A204.1 (cell line): ENCODE measurements around the gene KDM5A.
"Not testable (repeated sequence)": the region's sequence is repeated elsewhere in the genome, so short reads cannot be mapped to it uniquely, and the experiment has no call there.

Source experiments
- FAIRE-seq: peaks from 2 replicates; lab custom pipeline; 2012; peaks lifted over from hg19 to GRCh38; lab: Jason Lieb, UNC

Gene KDM5A

GRCh38 chr12:332581-333205, 56.4 kb downstream of the KDM5A start:
- FAIRE-seq: no peak

- no peak for FAIRE-seq
Measured at GRCh38 chr12:331287-331686, 57.8 kb downstream of the KDM5A start.

- FAIRE-seq: no peak
Measured at GRCh38 chr12:325906-326305, 63.2 kb downstream of the KDM5A start.

- FAIRE-seq: no peak
Measured at GRCh38 chr12:323507-323906, 65.6 kb downstream of the KDM5A start.

DNA sequence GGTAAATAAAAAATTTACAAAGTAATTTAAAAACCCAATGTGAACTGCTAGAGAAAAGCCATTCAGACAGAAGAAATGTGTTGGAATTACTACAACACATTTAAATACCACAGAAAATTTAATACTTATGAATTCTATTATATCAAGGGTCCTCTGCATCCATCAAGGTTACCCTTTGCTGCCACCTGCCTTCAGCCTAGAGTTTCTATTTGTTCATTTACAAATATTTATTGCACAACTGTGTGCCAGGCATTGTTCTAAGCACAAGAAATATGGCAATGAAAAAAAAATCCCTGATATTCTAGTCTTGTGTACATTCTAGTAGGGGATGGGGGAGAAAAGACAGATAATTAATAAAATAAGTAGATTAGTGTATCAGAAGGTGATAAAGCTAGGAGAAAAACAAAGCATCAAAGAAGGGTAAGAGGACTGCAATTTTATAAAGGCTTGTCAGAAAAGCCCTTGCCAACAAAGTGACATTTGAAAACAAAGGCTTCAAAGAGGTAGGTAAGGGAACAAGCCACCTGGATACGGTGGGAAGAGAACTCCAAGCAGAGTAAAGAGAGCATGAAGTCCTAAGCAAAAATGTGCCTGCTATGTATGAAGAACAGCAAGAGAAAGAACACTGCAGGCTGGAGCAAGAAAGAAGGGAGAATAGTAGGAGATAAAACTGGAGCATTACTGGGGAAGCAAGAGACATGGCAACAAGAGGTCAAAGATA, 67.4 kb downstream of the KDM5A start:
- peak; percentile 19 for FAIRE-seq

DNA sequence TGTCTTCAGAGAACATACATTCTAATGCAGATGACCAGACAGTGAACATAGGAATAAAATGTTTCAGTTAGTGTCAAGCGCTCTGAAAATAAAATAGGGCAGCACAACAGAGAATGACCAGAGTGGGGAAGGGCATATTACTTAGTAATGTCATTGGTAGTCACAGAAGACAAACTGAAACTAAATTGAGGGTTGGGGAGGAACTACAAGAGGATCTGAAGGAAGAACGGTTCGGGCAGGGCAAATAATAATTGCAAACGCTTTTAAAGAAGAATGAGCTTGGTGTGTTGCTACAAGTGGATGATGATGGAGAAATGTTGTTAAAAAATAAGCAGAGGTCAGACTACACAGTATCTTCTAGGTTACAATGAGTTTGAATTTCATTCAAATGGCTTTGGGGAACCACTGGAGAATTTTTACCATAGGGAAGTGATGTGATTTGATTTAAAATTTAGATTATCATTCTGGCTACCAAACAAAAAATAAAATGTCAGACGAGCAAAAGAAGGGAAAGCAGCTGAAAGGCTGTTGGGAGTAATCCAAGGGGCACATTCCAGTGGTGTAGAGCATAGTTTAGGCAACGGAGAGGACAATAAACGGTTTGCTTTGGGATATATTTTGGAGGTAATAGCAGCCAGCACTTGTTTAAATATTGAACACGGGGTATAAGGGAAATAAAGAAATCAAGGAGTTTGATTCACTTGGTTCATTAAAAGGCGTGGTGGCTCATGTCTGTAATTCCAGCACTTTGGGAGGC, 70.2 kb downstream of the KDM5A start:
- FAIRE-seq: no peak

DNA sequence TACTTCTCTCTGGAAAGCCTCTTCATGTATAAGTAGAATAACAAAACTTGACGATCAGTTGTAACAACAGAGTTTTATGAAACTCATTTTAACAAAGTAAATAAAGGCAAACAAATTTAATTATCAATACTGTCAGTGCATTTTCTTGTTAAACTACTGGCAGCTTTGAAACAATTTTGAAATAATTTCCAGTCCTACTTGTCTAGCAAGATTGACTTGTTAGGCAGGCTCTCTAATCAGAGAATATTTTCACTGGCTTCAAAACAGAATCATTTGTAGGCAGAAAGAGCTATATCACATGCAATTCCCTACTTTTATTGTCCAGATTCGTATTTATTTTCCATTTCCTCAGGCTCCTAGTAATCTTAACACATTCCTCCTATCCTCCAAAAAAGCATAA, 80.6 kb downstream of the KDM5A start:
- no peak for FAIRE-seq

- no peak for FAIRE-seq
Measured at GRCh38 chr12:307406-307805, 81.7 kb downstream of the KDM5A start.

DNA sequence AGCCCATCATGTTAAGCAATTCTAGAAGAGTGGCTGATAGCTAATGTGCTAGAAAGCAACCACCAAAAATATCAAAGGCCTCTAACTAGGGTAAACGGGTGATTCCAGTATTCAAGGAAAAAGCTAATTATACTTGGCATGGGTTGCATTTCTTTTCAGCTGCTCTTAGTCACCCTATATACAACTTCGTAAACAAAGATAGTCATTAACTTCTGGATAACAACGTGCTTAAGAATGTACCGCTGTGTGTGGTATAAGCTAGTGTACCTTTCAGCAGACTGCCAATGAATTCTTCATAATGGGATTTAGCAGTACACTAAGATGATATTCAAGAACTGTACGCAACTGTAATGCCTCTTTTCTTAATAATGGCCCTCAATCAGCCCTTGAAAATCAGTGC, 84.3 kb downstream of the KDM5A start:
- no peak for FAIRE-seq

DNA sequence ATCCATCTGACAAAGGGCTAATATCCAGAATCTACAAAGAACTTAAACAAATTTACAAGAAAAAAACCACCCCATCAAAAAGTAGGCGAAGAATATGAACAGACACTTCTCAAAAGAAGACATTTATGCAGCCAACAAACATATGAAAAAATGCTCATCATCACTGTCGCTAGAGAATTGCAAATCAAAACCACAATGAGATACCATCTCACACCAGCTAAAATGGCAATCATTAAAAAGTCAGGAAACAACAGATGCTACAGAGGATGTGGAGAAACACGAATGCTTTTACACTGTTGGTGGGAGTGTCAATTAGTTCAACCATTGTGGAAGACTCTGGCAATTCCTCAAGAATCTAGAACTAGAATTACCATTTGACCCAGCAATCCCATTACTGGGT, 86.4 kb downstream of the KDM5A start:
- FAIRE-seq: not testable (repeated sequence)

GRCh38 chr12:300166-300565, 89.0 kb downstream of the KDM5A start:
- not testable (repeated sequence) for FAIRE-seq

- FAIRE-seq: not testable (repeated sequence)
Measured at GRCh38 chr12:299511-299910, 89.6 kb downstream of the KDM5A start.

GRCh38 chr12:298059-298458, 91.1 kb downstream of the KDM5A start:
- FAIRE-seq: not testable (repeated sequence)

- FAIRE-seq: no peak
Measured at GRCh38 chr12:295132-295531, 94.0 kb downstream of the KDM5A start.

- no peak for FAIRE-seq
Measured at GRCh38 chr12:293199-293598, 95.9 kb downstream of the KDM5A start.

- no peak for FAIRE-seq
Measured at GRCh38 chr12:292186-292585, 96.9 kb downstream of the KDM5A start.

DNA sequence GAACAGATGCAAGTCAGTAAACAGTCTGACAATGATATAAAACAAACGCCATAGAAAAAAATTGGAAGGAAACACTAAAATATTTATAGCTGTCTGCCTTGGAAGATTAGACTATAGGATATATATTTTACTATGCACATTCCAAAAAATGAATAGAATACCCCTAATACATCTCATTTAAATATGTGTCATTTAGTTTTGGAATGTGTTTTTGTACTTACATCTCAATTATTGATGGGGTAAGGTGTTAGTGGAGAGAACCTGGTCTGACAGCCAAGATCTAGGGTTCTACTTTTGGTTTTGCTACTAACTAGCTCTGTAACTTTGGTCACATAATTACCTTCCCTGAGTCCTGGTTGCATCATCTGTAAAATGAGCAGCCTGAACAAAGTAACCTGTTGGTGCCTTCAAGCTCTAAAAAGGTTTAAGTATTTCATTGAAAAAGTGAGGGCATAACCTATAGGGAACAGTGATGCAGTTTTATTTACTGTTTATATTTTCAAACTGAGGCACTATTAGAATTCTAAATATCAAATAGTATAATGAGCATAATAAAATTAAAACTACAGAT, 97.9 kb downstream of the KDM5A start:
- no peak for FAIRE-seq

DNA sequence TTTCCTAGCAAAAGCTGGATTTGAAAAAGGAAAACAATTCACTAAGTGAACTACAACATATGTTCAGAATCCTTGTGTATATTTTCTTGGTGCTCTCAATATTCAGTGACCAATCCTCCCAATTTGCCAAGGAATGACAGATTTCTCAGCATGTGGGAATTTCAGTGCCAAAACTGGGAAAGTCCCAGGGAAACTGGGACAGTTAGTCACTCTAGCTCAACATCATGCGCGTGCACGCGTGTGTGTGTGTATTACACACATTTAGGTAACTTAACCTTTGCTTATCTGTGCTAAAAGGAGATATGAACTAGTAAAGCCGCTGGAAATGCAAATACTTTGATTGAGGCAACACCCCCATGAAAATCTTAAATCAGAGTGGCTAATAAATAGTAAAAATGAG, 100.4 kb downstream of the KDM5A start:
- no peak for FAIRE-seq

DNA sequence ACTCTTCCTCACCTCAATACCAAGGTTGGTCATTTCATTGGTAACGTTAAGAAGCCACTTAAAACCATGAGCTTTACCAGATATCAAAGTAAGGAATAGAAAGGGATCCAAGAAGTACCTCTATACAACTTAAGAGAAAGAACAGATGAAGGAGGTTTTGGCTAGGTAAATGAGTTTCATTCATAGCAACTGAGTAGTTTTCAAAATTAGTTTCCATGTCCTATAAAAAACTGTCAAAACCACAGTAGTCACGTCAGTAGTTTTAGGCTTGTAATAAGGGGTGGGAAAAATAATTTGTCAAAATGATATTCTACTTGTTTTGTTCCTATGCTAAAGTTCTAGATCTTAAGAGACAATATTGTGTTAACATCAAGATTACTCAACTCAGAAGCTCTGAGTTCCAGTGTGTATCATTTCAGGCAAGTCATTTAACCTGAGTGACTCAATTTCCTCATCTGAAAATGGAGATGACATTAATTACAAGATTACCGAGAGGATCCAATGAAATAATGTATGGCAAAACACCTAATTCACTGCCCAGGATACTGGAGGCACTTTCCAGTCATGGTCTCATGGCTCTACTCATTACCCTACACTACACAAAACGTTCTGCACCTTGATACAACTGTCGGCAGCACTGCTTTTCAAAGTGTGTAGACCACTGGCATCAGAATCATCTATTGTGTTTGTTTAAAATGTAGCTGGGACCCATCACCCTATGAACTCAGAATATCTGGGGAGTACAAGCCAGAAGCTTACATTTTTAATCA, 102.4 kb downstream of the KDM5A start:
- FAIRE-seq: no peak

- no peak for FAIRE-seq
Measured at GRCh38 chr12:278046-278445, 111.1 kb downstream of the KDM5A start.

DNA sequence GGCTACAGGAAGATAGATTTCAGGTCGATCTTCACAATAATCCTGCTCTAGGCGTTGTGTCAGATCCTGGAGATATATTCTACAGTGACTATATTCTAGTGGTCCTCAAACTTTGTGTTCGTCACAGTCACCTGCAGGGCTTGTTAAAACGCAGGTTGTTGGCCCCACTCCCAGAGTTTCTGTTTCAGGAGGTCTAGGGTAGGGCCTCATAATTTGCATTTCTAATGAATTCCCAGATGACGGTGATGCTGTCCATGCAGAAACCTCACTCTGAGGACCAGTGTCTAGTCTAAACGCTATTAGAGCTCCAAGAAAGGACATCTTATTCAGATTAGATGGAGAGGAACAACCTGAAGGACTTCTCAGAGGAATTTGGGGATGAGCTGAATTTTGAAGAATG, 113.3 kb downstream of the KDM5A start:
- no peak for FAIRE-seq

DNA sequence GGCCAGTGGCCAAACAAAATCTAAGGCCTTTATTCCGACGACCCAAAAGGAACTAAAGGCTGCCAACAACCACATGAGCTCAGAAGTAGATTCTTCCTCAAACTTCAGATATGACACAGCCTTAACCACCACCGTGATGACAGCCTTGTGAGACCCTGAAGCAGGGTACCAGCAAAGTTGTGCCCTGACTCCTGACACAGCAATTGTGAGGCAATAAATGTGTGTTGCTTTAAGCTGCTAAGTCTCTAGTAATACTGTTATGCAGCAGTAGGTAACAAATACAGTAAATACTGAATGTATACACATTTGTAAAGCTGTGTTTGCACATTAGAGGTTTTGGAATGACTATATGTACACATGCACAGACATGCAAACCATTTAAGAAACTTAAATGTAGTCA, 115.7 kb downstream of the KDM5A start:
- FAIRE-seq: no peak
